GM12864 (cell line): ENCODE data around the gene DFFB.

Experiments
- DNase-seq: peaks from one replicate; pipeline ENCODE4 v3.0.0-alpha.2; 2011; ENCODE audit warnings: low read depth
- H3K4me3 ChIP-seq: 2 replicates; pipeline ENCODE4 v1.5.1; 2011; ENCODE audit warnings: mild to moderate bottlenecking, low read depth, low read length, control low read depth
- CTCF ChIP-seq: IDR thresholded peaks from 2 replicates; pipeline ENCODE4 v1.5.1; 2011; ENCODE audit warnings: low read depth, mild to moderate bottlenecking, moderate library complexity, low read length, control low read depth, inconsistent platforms; ENCODE audit errors: missing control alignments

The DFFB gene

GRCh38 chr1:3918966-3919611 is 61.8 kb downstream of the DFFB start:
- no peak for DNase-seq
- no peak for TF ChIP-seq CTCF
- no peak overlapping the region for H3K4me3 ChIP-seq

- TF ChIP-seq CTCF = no peak
- H3K4me3 ChIP-seq = no peak overlapping the region
- DNase-seq = no peak
These were observed 62.4 kb downstream of the DFFB start for GRCh38 chr1:3919706-3920105.

- DNase-seq = no peak
- no peak for TF ChIP-seq CTCF
- 0 out of 2 replicates have a peak overlapping the region, but pooled peaks have one; percentile 0 for H3K4me3 ChIP-seq
These were observed 64.5 kb downstream of the DFFB start for GRCh38 chr1:3921765-3922164.

GRCh38 chr1:3922201-3922725 is 65.0 kb downstream of the DFFB start:
- no peak for TF ChIP-seq CTCF
- peak; percentile 57 for DNase-seq
- 0 out of 2 replicates have a peak overlapping the region, but pooled peaks have one; percentile 0 for H3K4me3 ChIP-seq

- no peak for DNase-seq
- TF ChIP-seq CTCF = no peak
- no peak overlapping the region for H3K4me3 ChIP-seq
These were observed 65.6 kb downstream of the DFFB start for GRCh38 chr1:3922851-3923250.

- no peak for DNase-seq
- no peak for TF ChIP-seq CTCF
- H3K4me3 ChIP-seq = no peak overlapping the region
These were observed 66.3 kb downstream of the DFFB start for GRCh38 chr1:3923378-3924185.
